HG02642 (cell line): ENCODE measurements around the gene PADI6.
"Not testable (repeated sequence)": the region's sequence is repeated elsewhere in the genome, so short reads cannot be mapped to it uniquely, and the experiment has no call there.

ENCODE experiments used
- ATAC-seq: cut with Tn5 transposase; IDR thresholded peaks from one replicate; pipeline ENCODE4 v1.9.1; 2021; ENCODE audit warnings: mild to moderate bottlenecking; ENCODE audit not compliant: unreplicated experiment, poor library complexity

Gene PADI6

DNA sequence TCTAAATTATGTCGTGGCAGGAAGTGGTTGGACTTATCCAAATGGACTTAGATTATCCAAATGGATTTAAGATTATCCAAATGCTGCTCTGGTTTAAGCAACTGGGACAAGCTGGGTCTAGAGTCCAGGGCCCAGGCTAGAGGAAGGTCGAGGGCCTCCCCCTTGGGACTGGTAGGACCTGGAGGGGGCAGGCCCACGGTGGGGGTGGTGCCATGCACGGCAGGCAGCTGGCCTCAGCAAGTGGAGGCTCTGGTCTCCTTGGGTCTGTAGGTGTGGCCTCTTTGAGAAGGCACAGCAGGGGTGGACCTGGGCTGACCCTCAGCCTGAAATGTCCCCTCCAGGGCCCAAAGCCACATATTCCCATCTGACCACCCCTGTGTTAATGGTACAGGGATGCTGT lies 29.8 kb downstream of the PADI6 start:
- ATAC-seq = no peak

- no peak for ATAC-seq
Measured at GRCh38 chr1:17403081-17403480, 31.1 kb downstream of the PADI6 start.

- ATAC-seq = no peak
Measured at GRCh38 chr1:17404034-17404684, 32.2 kb downstream of the PADI6 start.

DNA sequence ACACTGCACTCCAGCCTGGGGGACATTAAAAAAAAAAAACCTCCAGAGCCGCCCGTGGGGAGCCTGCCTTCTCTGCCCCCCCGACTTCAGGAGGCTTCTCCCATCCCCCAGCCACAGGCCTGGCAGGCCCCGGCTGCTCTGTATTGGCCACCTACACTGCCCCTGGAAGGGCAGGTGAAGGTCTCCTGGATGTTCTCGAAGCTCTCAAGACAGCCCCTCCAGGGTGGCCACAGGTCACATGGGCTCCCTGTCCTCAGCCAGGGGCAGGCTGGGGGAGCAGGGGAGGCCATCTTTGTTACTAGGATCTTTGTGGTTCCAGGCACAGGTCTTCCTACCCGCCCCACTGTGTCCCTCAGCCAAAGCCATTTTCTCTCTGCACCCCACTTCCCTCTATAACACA lies 32.8 kb downstream of the PADI6 start:
- ATAC-seq = no peak

- ATAC-seq = no peak
Measured at GRCh38 chr1:17405898-17406759, 34.1 kb downstream of the PADI6 start.

- not testable (repeated sequence) for ATAC-seq
Measured at GRCh38 chr1:17406760-17407475, 34.9 kb downstream of the PADI6 start.

GRCh38 chr1:17407786-17408514 lies 36.0 kb downstream of the PADI6 start:
- ATAC-seq = not testable (repeated sequence)

GRCh38 chr1:17409391-17409811 lies 37.4 kb downstream of the PADI6 start:
- ATAC-seq = no peak

- no peak for ATAC-seq
Measured at GRCh38 chr1:17412093-17412870, 40.3 kb downstream of the PADI6 start.

DNA sequence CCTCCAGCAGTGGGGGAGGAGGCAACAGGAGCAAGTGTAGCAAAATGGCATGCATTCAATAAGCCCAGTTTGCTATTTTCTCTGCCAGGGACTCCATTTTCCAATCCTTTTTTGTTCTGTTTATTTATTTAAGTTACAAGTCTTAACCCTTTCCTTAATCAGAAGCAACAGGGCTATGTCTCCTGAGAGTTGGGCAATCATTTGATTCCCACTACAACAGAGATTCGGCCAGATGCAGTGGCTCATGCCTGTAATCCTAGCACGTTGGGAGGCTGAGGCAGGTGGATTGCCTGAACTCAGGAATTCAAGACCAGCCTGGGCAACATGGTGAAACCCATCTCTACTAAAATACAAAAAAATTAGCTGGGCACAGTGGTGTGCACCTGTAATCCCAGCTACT lies 42.0 kb downstream of the PADI6 start:
- no peak for ATAC-seq

GRCh38 chr1:17416389-17416788 lies 44.4 kb downstream of the PADI6 start:
- no peak for ATAC-seq

DNA sequence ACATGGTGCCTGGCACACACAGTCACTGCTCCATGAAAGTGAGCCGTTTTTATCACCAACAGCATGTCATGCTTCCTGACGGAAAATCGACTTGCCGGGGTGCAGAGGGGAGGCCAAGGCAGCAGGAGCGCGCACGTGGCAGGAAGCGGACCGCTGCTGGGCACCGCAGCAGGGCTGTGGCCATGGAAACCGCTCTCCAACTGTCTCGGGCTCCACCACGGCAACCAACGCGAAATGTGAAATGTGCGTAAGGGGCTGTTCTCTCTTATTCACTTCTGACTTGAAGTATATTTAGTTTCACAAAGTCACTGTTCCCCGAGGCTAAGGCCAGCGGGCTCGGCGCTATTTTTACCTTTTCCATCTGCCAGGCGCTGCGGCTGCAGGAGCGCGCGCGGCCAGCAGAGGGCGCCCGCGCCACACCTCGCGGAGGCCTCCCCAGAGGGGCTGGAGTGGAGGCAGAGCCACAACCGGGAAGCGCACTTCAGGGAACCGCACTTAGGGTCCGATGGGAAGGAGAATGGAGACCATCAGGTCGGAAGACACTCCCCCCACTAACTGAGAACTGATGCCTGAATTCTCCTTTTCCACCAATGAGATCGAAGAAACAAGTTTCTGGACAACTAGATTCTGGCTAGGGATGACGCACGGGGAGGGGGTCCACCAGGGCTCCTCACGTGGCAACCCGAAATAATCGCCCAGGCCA lies 47.8 kb downstream of the PADI6 start:
- no peak for ATAC-seq

GRCh38 chr1:17420391-17420918 lies 48.5 kb downstream of the PADI6 start:
- no peak for ATAC-seq

- ATAC-seq = no peak
Measured at GRCh38 chr1:17422461-17422860, 50.5 kb downstream of the PADI6 start.

DNA sequence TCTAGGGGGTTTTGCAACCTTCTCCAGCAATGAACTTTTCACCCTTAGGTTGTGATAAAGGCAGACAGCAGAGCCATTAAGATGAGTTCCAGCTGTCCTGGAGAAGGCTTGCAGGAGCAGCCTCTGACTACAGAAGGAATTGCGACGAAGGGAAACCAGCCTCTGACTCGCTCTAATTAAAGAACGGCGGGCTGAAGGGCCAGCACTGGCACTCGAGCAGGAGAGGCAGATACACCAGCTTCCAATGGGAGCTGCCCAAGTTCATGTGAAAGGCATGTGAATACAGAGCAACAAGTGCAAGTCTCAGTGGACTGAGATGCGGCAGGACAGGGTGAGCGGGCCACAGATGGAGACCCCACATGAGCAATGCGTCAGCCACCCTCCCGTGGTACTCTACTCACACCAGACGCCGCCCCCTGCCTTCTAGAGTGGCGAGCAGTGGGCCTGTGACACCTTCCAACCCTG lies 51.8 kb downstream of the PADI6 start:
- ATAC-seq = no peak

DNA sequence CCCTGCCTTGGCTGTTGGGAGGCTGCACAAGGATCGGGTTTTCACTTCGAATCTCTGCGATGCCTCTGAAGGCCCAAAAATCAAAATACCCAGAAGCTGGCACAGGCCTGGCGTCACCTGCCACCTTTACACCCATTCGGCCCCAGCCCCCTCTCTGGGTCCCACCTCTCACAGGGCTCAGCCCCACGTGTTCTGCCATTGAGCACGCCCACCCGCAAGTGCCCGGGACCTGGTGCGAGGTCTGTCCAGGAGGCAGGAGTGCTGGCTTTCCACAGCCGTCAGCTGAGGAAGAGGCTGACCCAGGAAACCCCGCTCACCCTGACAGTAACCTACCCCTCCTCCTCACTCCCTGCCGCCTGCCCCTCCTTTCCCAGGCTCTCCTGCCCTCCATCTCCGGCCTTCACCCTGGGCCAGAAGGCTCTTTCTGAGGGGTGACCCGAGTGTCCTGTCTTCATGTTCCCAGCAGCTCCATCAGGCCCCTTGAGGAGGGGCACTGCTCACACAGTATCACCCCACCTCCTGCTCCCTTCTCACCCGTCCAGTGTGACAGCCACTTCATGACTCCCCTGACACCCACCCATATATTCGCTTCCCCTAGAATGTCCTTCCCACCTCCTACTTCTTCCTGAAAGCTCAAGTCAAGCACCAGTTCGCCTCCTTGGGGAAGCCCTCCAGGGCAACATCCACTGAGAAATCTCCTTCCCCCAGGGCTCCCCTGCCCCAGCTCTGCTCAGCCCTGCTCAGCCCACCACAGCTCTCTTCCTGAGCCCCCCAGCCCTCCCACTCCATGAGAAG lies 54.0 kb downstream of the PADI6 start:
- ATAC-seq = no peak

- no peak for ATAC-seq
Measured at GRCh38 chr1:17427696-17428660, 56.0 kb downstream of the PADI6 start.
